HCT116 (cell line): ENCODE data around the gene FAM20C.

Experiments
- CBX3 ChIP-seq: IDR thresholded peaks from 2 replicates; pipeline ENCODE4 v1.6.1; 2012; ENCODE audit warnings: low read depth
- EZH2 ChIP-seq: fragments of 200-600 bp; sonication (generic); IDR thresholded peaks from 2 replicates; pipeline ENCODE4 v1.6.1; 2017; ENCODE audit warnings: antibody characterized with exemption, mixed run types
- JUND ChIP-seq: IDR thresholded peaks from 2 replicates; pipeline ENCODE4 v1.6.1; 2012
- POLR2A ChIP-seq: IDR thresholded peaks from 2 replicates; pipeline ENCODE4 v1.7.0; 2011; ENCODE audit warnings: borderline replicate concordance; ENCODE audit not compliant: insufficient read depth, insufficient read length; ENCODE audit errors: extremely low read depth
- POLR2AphosphoS5 ChIP-seq: IDR thresholded peaks from 2 replicates; pipeline ENCODE4 v1.6.1; 2011; ENCODE audit warnings: mild to moderate bottlenecking, low read depth, low read length, moderate library complexity
- YY1 ChIP-seq: IDR thresholded peaks from 2 replicates; pipeline ENCODE4 v1.6.1; 2011; ENCODE audit warnings: low read length, low read depth, moderate library complexity, mild to moderate bottlenecking; ENCODE audit not compliant: insufficient replicate concordance; ENCODE audit errors: extremely low read depth
- TF ChIP-seq, protein P1 (sequence below): IDR thresholded peaks from 2 replicates; pipeline ENCODE4 v1.6.1; 2012; ENCODE audit warnings: low read depth
- TF ChIP-seq, protein P2 (sequence below), 3 experiments: fragments of 200-600 bp in 1 of 3; sonication (generic) in 1 of 3; IDR thresholded peaks in 2 of 3; conservative IDR thresholded peaks in 1 of 3; 2 replicates each; pipeline ENCODE4 v1.5.1; 2012 to 2017; ENCODE audit warnings: low read depth in 2 of 3, low read length in 2 of 3, antibody characterized with exemption in 1 of 3, borderline replicate concordance in 1 of 3, control low read depth in 1 of 3, mild to moderate bottlenecking in 1 of 3, mixed read lengths in 1 of 3, mixed run types in 1 of 3, moderate library complexity in 1 of 3; ENCODE audit not compliant: insufficient read depth in 1 of 3
- TF ChIP-seq, protein P3 (sequence below): IDR thresholded peaks from 2 replicates; pipeline ENCODE4 v1.6.1; 2012

DNA sequence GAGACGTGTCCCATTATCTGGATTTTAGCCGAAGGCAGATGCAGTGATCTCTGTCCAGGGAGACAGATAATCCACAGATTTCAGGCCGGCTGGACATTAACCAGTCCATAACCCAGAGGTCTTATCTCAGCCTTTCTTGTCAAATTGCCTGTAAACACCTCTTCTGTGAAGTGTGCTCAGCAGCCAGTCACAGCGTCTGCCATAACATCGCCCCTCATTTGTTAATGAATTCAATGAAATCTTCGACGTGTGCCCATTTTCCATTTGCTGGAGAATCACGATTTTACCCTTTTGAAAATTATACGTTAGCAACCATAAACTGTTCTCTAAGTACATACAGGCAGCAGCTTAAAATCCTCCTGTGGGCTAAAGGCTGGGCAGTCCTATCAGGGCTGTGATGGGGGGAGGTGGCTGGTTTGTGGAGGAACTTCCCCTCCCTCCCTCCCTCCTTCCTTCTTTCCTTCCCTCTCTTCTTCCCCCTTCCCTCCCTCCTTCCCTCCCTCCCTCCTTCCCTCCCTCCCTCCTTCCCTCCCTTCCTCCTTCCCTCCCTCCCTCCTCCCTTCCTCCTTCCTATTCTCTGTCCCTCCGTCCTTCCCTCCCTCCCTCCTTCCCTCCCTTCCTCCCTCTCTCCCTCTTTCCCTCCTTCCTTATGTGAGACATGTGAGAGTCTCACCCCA lies 26.6 kb upstream of the FAM20C start:
- TF ChIP-seq POLR2AphosphoS5 = no peak
- no peak for TF ChIP-seq POLR2A
- TF ChIP-seq, protein P1, sequence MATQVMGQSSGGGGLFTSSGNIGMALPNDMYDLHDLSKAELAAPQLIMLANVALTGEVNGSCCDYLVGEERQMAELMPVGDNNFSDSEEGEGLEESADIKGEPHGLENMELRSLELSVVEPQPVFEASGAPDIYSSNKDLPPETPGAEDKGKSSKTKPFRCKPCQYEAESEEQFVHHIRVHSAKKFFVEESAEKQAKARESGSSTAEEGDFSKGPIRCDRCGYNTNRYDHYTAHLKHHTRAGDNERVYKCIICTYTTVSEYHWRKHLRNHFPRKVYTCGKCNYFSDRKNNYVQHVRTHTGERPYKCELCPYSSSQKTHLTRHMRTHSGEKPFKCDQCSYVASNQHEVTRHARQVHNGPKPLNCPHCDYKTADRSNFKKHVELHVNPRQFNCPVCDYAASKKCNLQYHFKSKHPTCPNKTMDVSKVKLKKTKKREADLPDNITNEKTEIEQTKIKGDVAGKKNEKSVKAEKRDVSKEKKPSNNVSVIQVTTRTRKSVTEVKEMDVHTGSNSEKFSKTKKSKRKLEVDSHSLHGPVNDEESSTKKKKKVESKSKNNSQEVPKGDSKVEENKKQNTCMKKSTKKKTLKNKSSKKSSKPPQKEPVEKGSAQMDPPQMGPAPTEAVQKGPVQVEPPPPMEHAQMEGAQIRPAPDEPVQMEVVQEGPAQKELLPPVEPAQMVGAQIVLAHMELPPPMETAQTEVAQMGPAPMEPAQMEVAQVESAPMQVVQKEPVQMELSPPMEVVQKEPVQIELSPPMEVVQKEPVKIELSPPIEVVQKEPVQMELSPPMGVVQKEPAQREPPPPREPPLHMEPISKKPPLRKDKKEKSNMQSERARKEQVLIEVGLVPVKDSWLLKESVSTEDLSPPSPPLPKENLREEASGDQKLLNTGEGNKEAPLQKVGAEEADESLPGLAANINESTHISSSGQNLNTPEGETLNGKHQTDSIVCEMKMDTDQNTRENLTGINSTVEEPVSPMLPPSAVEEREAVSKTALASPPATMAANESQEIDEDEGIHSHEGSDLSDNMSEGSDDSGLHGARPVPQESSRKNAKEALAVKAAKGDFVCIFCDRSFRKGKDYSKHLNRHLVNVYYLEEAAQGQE = no peak
- TF ChIP-seq, protein P2, sequence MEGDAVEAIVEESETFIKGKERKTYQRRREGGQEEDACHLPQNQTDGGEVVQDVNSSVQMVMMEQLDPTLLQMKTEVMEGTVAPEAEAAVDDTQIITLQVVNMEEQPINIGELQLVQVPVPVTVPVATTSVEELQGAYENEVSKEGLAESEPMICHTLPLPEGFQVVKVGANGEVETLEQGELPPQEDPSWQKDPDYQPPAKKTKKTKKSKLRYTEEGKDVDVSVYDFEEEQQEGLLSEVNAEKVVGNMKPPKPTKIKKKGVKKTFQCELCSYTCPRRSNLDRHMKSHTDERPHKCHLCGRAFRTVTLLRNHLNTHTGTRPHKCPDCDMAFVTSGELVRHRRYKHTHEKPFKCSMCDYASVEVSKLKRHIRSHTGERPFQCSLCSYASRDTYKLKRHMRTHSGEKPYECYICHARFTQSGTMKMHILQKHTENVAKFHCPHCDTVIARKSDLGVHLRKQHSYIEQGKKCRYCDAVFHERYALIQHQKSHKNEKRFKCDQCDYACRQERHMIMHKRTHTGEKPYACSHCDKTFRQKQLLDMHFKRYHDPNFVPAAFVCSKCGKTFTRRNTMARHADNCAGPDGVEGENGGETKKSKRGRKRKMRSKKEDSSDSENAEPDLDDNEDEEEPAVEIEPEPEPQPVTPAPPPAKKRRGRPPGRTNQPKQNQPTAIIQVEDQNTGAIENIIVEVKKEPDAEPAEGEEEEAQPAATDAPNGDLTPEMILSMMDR (IDR thresholded peaks at IDR 0.05 in 2 of 3, conservative IDR thresholded peaks at IDR 0.05 in 1 of 3; ENCODE audit: borderline replicate concordance in 1 of 3, insufficient read depth in 1 of 3, low read depth in 2 of 3, low read length in 2 of 3) = no peak
- TF ChIP-seq YY1 = no peak
- no peak for TF ChIP-seq EZH2
- no peak for TF ChIP-seq CBX3
- TF ChIP-seq, protein P3, sequence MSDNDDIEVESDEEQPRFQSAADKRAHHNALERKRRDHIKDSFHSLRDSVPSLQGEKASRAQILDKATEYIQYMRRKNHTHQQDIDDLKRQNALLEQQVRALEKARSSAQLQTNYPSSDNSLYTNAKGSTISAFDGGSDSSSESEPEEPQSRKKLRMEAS = no peak
- no peak for TF ChIP-seq JUND
